Measurements from ENCODE around the gene PRR7.
"Not testable (repeated sequence)": the region's sequence is repeated elsewhere in the genome, so short reads cannot be mapped to it uniquely, and the experiment has no call there.

PRR7 gene, protein sequence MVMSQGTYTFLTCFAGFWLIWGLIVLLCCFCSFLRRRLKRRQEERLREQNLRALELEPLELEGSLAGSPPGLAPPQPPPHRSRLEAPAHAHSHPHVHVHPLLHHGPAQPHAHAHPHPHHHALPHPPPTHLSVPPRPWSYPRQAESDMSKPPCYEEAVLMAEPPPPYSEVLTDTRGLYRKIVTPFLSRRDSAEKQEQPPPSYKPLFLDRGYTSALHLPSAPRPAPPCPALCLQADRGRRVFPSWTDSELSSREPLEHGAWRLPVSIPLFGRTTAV

DNA sequence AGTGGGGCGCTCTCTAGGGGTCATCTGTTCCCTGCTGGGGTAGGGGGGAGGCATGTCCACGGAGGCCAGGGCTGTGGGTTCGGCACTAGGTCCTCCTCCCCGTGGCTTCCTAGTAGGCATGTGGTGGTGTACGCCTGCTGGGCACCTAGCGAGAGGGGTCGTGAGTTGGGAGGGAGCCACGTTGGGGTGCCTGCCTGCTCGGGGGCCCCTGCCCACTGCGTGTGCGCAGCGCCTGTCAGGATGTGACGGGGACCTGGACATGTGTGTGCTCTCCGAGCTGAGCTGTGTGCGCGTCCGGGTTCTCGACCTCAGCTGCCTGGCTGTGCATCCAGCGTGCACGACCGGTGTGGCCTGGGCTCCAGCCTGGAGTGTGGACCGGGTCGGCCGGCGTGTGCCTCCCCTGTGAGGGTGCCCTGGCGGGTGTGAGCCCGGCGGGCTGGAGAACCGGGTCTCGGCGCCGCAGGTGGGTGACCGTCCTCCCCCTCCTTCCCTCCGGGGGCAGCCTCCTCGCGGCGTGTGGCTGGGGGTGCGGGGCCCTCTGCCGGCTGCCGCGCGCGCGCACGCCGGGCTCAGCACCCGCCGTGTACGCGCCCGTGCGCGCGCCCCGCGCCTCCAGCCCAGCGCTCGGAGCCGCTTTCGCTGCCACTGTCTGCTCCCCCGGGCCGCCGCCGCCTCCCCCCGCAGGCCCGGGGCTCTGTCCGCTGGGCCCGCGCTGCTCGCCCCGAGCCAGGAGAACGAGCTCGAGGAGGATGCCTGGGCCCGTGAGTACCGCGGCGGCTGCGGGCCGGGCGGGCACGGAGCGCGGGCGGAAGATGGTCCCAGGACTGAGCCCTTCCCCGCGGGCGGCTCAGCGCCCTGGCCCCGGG is at the start of gene PRR7:
Gene PRR7 (plus strand): TSS at position 615 of the 866 bp plus-strand sequence. CDS start 8,254 bp downstream, outside the sequence.
- DNase-seq (ENCODE audit: low spot score), result peak; percentile 95

GRCh38 chr5:177397875-177398390 is 48.7 kb upstream of the PRR7 start:
- no peak for DNase-seq (ENCODE audit: low spot score)

DNA sequence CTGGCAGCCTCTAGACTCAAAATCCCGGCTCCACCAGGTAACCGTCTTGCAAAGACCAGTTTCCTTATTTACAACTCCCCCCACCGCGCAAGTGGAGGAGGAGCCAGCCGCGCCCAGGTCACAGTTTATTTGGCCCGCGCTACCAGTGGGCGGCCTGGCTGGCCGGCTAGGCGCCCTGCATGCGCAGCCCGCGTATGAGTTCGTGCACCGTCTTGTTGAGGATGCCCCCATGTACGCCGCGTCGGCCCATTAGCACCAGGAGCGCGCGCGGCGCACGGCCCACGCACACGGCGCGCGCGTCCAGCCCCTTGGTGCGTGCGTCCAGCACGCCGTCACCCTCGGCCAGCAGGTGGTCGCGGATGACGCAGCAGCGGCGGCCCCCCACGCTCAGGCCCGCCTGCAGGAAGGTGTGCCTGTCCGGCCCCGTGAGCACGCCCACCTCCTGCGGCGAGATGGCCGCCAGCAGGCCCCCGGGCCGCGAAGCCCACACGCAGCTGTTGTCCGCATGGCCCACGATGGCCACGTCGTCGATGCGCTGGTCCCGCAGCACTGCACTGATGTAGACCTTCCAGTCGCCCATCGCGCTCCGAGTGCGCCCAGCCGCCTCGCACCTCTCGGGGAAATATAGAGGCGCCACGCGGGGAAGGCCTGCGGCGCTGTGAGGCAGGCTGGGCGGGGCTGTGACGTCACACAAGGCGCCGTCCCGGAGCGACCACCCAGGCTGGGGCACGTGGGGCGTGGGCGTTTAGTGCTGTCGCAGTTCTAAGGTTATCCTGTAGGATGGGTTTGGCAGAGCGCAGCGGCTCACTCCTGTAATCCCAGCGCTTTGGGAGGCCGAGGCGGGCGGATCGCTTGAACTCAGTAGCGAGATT is 46.4 kb upstream of the PRR7 start, which contains the start of gene PFN3:
Gene PFN3 (minus strand): TSS at position 665 of the 872 bp plus-strand sequence. CDS start 85 bp downstream, at position 580.
- no peak for DNase-seq (ENCODE audit: low spot score)

GRCh38 chr5:177402271-177403043 is 44.2 kb upstream of the PRR7 start:
- peak; percentile 72 for DNase-seq (ENCODE audit: low spot score)

DNA sequence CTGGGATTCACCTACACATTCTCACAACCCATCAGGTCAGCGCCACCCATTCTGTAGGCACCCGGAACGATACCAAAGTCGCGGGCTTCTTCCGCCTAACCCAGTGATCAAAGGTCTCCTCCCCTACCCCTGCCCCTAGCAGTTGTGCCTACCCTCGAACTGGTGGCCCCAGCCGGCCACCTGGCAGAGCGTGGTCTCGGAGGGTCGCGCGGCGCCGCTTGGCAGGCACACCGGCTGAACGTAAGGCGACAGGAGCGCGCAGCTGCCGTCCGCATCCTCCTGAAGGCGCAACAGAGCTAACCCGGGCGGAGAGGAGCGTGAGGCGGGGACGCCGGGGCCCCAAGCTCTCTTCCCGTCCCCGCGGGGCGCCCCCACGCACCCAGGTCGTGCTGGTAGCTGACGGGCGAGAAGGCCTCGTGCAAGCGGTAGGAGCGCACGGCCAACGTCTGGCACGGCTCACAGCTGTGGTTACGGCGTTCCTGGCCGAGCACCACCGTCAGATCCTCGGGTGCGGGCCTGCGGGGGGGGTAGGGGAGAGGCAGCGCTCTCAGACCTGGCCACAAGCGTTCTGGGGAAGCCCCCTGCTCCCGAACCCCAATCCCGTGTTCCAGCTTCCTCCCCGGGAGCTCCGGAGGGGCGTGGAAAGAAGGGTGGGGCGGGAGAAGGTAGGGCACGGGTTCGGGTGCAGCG is 43.4 kb upstream of the PRR7 start:
- DNase-seq (ENCODE audit: low spot score), result peak; percentile 56

DNA sequence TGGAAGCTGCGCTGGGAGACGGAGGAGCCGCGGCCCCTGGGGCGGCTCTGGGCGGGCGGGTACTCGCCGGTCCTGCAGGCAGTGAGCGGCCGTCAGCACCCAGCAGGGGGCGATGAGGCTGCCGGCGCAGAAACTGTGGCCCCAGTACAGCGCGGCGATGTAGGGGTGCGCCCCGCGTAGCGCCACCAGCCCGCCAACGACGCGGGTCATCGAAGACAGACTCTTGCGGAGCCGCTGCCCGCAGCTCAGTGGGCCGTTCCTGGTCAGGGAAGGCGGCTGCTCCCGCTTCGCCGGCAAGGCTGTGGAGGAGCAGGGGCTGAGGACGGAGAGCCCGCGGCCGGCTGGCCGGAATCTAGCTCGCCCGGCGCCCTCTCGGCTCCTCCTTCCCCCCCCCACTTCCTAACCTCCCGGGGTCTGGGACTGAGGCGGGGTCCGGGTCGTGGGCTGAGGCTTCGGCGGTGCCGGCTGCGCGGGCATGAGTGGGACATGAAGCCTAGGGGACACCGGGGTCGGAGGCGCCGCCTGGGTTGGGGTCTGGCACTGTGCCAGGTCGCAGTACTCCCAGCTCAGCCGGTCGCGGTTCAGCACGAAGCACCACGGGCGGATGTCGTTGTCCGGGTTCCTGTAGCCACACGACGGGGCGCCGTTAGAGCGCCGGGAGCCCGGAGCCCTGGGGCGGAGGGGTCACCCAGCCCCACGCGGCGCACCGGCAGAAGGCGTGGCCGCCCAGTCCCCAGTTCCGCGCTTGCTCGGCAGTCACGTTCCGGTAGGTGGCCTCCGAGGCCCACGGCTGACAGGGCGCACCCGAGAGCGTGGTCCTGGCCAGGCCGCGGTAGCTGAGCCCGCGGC is 42.6 kb upstream of the PRR7 start:
- DNase-seq (ENCODE audit: low spot score), result peak; percentile 93

DNA sequence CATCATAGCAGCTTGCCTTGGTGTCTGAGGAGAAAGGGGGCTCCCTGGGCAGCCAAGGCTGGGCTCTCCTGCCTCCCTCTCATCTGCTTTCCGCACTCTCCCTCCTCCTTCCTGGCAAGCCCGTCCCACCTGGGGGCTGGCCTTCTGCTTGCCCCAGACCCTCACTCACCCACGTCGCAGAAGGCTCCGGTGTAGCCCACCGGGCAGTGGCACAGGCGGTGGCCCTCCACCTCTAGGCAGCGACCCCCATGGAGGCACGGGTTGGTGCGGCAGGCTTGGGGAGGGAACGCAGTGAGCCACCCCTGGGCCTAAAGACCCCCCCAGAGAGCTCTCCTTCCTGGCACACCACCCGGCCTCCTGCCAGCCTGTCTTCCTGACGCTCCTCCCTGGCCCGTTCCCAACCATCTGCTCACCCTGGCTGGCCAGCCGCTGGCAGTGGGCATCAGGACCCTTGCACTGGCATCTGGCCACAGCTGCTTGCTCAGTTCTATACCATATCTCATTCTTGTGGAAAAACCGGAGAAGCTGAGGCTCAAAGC is 41.9 kb upstream of the PRR7 start:
- no peak for DNase-seq (ENCODE audit: low spot score)

DNA sequence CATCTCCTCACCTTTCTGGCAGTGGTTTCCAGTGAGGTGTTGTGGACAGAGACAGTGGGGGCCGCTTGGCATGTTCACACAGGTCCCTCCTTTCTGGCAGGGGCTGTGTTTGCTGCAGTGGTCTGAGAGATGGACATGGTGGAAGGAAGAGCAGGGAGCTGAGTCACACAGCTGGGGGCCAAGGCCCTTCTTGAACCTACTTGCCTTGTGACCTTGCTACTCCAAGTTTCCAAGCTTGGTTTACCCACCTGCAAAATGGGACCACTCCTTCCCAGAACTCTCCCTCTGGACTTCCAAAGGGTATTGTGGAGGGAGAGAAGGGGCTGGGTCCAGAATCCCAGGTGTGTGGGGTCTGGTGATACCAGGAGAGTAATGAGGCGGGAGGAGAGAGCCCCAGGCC is 41.3 kb upstream of the PRR7 start:
- DNase-seq (ENCODE audit: low spot score), result no peak

GRCh38 chr5:177405805-177406204 is 40.8 kb upstream of the PRR7 start:
- DNase-seq (ENCODE audit: low spot score), result no peak

- DNase-seq (ENCODE audit: low spot score), result no peak
Observed at GRCh38 chr5:177409043-177409801, 37.4 kb upstream of the PRR7 start, which contains the start of gene F12. F12 (minus strand) TSS chr5:177409564; CDS start chr5:177409527, 37 bp downstream.

GRCh38 chr5:177410575-177410974 is 36.0 kb upstream of the PRR7 start:
- no peak for DNase-seq (ENCODE audit: low spot score)

GRCh38 chr5:177412603-177413233 is 33.9 kb upstream of the PRR7 start:
- DNase-seq (ENCODE audit: low spot score), result no peak

DNA sequence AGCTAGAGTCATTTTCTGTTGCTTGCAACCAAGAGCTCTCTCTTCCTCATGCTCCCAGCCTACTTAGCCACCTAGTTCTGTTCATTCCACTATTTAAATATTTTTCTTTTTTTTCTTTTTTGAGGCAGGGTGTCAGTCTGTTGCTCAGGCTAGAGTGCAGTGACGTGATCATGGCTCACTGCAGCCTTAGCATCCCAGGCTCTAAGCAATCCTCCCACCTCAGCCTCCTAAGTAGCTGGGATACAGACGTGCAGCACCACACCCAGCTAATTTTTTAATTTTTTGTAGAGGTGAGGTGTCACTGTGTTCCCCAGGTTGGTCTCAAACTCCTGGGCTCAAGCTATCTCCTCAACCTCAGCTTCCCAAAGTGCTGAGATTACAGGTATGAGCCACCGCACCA is 32.1 kb upstream of the PRR7 start:
- no peak for DNase-seq (ENCODE audit: low spot score)

- not testable (repeated sequence) for DNase-seq (ENCODE audit: low spot score)
Observed at GRCh38 chr5:177417081-177417480, 29.5 kb upstream of the PRR7 start.

DNA sequence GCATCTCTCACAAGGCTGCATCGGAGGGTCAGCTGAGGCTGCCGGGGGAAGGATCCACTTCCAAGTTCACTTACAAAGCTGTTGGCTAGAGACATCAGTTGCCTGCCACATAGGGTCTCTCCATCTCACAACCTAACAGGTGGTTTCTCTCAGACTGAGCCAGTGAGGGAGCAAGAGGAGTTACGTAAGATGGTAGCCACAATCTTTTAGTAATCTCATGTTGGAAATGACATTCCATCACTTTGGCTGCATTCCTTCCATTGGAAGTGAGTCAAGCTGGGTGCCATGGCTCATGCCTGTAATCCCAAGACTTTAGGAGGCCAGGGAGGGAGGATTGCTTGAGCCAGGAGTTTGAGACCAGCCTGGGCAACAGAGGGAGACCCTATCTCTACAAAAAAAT is 27.6 kb upstream of the PRR7 start:
- peak; percentile 40 for DNase-seq (ENCODE audit: low spot score)

DNA sequence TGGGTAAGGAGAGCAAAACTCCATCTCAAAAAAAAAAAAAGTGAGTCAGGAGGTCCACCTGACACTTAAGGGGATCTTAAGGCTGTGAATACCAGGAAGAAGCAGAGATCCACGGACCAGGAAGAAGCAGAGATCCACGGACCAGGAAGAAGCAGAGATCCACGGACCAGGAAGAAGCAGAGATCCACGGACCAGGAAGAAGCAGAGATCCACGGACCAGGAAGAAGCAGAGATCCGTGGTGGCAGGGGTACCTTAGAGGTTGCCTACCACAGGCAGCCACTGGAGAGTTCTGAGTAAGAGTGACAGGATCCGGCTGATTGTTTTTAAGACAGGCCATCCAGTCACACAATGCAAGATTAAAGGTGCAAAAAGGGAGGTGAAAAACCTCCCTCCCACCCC is 26.1 kb upstream of the PRR7 start:
- DNase-seq (ENCODE audit: low spot score), result not testable (repeated sequence)

- DNase-seq (ENCODE audit: low spot score), result no peak
Observed at GRCh38 chr5:177421062-177421798, 25.4 kb upstream of the PRR7 start.
